GM20000 (cell line): Measurements from ENCODE around the gene AKR1E2.

Source experiments
- DNase-seq: peaks from one replicate; pipeline ENCODE4 v3.0.0; 2012; ENCODE audit warnings: low spot score
- TF ChIP-seq, protein P1 (sequence below): IDR thresholded peaks from 2 replicates; pipeline ENCODE4 v1.5.1; 2012; ENCODE audit warnings: mild to moderate bottlenecking, control low read depth; ENCODE audit errors: extremely low read depth, missing control alignments

AKR1E2 gene

DNA sequence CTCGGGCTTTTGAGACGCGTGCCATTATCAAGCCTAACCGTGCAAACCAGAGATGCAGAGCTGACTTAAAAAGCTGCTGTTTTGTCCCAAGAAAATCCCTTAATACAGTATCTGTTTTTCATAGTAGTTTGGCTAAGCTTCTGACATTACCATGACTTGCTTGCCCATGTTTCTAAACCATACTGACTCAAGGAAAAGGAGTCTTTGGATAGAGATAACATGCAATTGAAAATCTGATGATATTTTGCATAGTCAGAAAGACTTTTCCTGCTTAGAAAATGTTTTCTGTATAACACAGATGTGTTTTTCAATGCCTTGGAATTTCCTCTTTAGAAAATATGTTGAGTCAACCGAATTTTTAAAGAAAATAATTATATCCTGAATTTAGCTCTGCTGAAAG is 21.5 kb upstream of the AKR1E2 start:
- TF ChIP-seq, protein P1, sequence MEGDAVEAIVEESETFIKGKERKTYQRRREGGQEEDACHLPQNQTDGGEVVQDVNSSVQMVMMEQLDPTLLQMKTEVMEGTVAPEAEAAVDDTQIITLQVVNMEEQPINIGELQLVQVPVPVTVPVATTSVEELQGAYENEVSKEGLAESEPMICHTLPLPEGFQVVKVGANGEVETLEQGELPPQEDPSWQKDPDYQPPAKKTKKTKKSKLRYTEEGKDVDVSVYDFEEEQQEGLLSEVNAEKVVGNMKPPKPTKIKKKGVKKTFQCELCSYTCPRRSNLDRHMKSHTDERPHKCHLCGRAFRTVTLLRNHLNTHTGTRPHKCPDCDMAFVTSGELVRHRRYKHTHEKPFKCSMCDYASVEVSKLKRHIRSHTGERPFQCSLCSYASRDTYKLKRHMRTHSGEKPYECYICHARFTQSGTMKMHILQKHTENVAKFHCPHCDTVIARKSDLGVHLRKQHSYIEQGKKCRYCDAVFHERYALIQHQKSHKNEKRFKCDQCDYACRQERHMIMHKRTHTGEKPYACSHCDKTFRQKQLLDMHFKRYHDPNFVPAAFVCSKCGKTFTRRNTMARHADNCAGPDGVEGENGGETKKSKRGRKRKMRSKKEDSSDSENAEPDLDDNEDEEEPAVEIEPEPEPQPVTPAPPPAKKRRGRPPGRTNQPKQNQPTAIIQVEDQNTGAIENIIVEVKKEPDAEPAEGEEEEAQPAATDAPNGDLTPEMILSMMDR = no peak

DNA sequence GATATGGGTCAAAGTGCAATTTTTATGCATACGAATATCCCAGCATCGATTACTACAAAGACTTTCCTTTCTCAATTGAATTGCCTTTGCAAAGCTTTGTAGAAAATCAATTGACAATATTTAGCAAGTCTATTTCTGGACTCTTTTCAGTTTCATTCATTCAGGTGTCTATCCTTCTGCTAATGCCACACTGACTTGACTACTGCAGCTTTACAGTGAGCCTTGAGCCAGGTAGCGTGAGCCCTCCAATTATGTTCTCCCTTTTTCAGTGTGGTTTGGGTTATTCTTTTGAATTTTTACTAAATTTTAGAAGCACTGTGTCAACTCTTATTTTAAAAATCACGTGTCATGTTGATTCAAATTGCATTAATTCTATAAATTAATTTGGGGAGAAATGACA is 19.5 kb upstream of the AKR1E2 start:
- DNase-seq = no peak
- TF ChIP-seq, protein P1 = no peak

More for the DNA sequence above, 21.5 kb upstream of the AKR1E2 start:
- DNase-seq = no peak

- TF ChIP-seq, protein P1 = no peak
- no peak for DNase-seq
Observed at GRCh38 chr10:4807761-4808507, 18.1 kb upstream of the AKR1E2 start.

GRCh38 chr10:4809156-4809555 is 16.9 kb upstream of the AKR1E2 start:
- DNase-seq = no peak
- TF ChIP-seq, protein P1 = no peak

DNA sequence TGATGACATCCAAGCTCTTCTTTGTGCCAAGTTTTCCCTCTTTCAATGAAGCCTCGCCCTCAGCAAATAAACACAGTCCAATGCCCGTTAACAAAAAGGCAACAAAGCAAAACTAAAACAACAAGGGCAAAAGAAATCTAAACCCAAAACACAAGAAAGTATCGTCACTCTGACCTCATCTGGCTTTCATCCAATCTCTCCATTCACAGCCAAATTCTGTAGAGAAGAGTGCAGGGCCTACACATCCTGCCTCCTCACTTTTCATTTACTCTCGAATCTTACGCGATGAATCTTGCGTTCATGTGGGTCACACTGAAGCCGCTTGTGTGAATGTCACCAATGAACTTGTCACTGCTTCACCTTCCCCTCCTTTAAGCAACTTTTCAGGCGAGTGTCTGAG is 15.9 kb upstream of the AKR1E2 start:
- TF ChIP-seq, protein P1 = no peak
- DNase-seq = no peak

DNA sequence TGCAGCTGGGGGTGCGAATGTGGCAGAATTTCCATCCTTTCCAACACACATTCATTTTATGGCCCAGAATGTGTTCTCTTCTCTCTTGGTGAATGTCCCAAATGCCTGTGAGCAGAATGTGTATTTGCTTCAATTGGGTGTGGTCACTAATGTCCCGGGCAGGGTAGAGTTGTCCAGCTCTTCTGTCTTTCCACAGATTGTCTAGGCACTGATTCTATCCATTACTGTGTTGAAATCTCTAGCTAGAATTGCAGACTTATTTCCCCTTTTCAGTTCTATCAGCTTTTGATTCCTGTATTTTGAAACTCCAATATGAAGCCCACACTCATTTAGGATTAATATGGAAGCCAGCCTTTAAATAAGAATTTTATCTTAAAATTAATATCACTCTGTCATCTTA is 14.0 kb upstream of the AKR1E2 start:
- TF ChIP-seq, protein P1 = no peak
- DNase-seq = no peak

DNA sequence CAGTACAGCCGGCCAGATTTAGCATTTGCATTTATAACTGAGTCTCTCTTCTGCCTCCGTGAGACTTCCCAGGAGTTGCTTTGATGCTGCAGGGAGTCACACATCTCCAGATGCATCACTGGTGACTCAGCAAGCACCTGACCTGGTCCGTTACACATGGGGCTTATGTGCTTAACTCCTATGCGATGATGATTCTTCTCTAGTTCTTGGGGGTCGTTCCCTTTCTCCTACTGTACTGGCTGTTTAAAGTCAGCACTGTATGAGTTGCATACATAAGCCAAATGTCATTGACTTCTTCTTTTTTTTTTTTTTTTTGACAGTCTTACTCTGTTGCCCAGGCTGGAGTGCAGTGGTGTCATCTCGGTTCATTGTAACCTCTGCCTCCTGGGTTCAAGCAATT is 13.0 kb upstream of the AKR1E2 start:
- TF ChIP-seq, protein P1 = no peak
- no peak for DNase-seq
